Astrocyte of the cerebellum (primary cell): ENCODE measurements around the gene SPDEF.

ENCODE experiments used
- DNase-seq: peaks from one replicate; pipeline ENCODE4 v3.0.0-alpha.2; 2011; ENCODE audit warnings: low read depth
- H3K4me3 ChIP-seq: 2 replicates; pipeline ENCODE4 v1.5.1; 2011; ENCODE audit warnings: mild to moderate bottlenecking, low read depth, low read length, moderate library complexity
- CTCF ChIP-seq: IDR thresholded peaks from 2 replicates; pipeline ENCODE4 v1.5.1; 2012; ENCODE audit warnings: low read length, low read depth, moderate library complexity, mild to moderate bottlenecking; ENCODE audit errors: missing control alignments
- in situ Hi-C: cut with HindIII; loops from 2 replicates; pipeline ENCODE4 v1.10.0; 2017; ENCODE audit warnings: low sequenced_read_pairs

The SPDEF gene

GRCh38 chr6:34511214-34511914, 44.8 kb downstream of the SPDEF start:
- DNase-seq = no peak
- no peak for TF ChIP-seq CTCF
- no peak overlapping the region for H3K4me3 ChIP-seq
- in situ Hi-C loops = loop anchor here (5.0 kb wide), 1 partner anchor 64 kb away; no protein-coding TSS in a partner anchor

GRCh38 chr6:34510299-34510698, 45.8 kb downstream of the SPDEF start:
- no peak for DNase-seq
- H3K4me3 ChIP-seq = no peak overlapping the region
- in situ Hi-C loops = loop anchor here (5.0 kb wide), 1 partner anchor 63 kb away; no protein-coding TSS in a partner anchor
- TF ChIP-seq CTCF = no peak

GRCh38 chr6:34509782-34510181, 46.3 kb downstream of the SPDEF start:
- H3K4me3 ChIP-seq = no peak overlapping the region
- TF ChIP-seq CTCF = no peak
- in situ Hi-C loops = loop anchor here (5.0 kb wide), 1 partner anchor 62 kb away; no protein-coding TSS in a partner anchor
- DNase-seq = no peak

GRCh38 chr6:34508425-34508824, 47.7 kb downstream of the SPDEF start:
- no peak for TF ChIP-seq CTCF
- in situ Hi-C loops = no loop called here
- DNase-seq = no peak
- no peak overlapping the region for H3K4me3 ChIP-seq

- in situ Hi-C loops = no loop called here
- no peak overlapping the region for H3K4me3 ChIP-seq
- TF ChIP-seq CTCF = no peak
- no peak for DNase-seq
Measured at GRCh38 chr6:34506718-34507117, 49.4 kb downstream of the SPDEF start.

GRCh38 chr6:34497411-34497810, 58.7 kb downstream of the SPDEF start:
- no peak overlapping the region for H3K4me3 ChIP-seq
- no peak for TF ChIP-seq CTCF
- in situ Hi-C loops = no loop called here
- no peak for DNase-seq
